Lower lobe of right lung (tissue), 2 donors: Measurements from ENCODE around the gene TEX11. TPM values are rescaled to one million over a fixed set of nuclear protein-coding genes. Genes with fewer than 3 reads are reported as not detected.
"Not testable (repeated sequence)": the region's sequence is repeated elsewhere in the genome, so short reads cannot be mapped to it uniquely, and the experiment has no call there.

ENCODE experiments used
- ATAC-seq, 2 donors: fragments of 200-7000 bp; cut with Tn5 transposase; one replicate each; pipeline ENCODE4 v1.9.1; 2020 to 2022; ENCODE audit warnings: mild to moderate bottlenecking in 2 of 2, moderate library complexity in 2 of 2
- DNase-seq: peaks from one replicate; pipeline ENCODE4 v3.0.0-alpha.2; 2020
- H3K27ac ChIP-seq: fragments of 200-600 bp; one replicate; pipeline ENCODE4 v1.8.0; 2022
- H3K27me3 ChIP-seq: fragments of 200-600 bp; one replicate; pipeline ENCODE4 v1.8.0; 2022; ENCODE audit warnings: low read depth
- H3K36me3 ChIP-seq: fragments of 200-600 bp; one replicate; pipeline ENCODE4 v1.8.0; 2022; ENCODE audit warnings: mild to moderate bottlenecking
- H3K4me1 ChIP-seq: fragments of 200-600 bp; one replicate; pipeline ENCODE4 v1.8.0; 2022
- H3K4me3 ChIP-seq: fragments of 200-600 bp; one replicate; pipeline ENCODE4 v1.8.0; 2022; ENCODE audit warnings: mild to moderate bottlenecking
- H3K9me3 ChIP-seq: fragments of 200-600 bp; one replicate; pipeline ENCODE4 v1.8.0; 2022
- CTCF ChIP-seq: fragments of 200-600 bp; IDR thresholded peaks from one replicate; pipeline ENCODE4 v1.8.0; 2022; ENCODE audit warnings: antibody characterized with exemption, mild to moderate bottlenecking
- intact Hi-C: fragments of 100-400 bp; cut with DNase I; formaldehyde crosslinking; loops from one replicate; pipeline ENCODE4 v1.11.0; 2022
- total RNA-seq: library from RNA; stranded (reverse); fragmentation: NEBNext Ultra II Directional; extraction: Animal tissue kit (Norgen Biotek cat#: 25700); gene quantifications from one replicate; pipeline ENCODE4 v1.2.1, GENCODE V29; 2021
- donor health status: DM: no; HTN: yes; CAD: no; lungs with severe emphysema.

Gene TEX11
- total RNA-seq, 1 donor from 2014 or later: not detected

- no peak for TF ChIP-seq CTCF
- H3K27ac ChIP-seq: no peak overlapping the region
- no peaks in the 10 kb centered on the region for H3K36me3 ChIP-seq
- H3K9me3 ChIP-seq: no peaks in the 10 kb centered on the region
- no peak overlapping the region for H3K4me3 ChIP-seq
- DNase-seq (no peak), ATAC-seq (no peak)
- H3K27me3 ChIP-seq: no peaks in the 10 kb centered on the region
- intact Hi-C loops: no loop called here
- H3K4me1 ChIP-seq: no peaks in the 10 kb centered on the region
These were observed 239.4 kb downstream of the TEX11 start for GRCh38 chrX:70669120-70669519.

- Histone ChIP-seq H3K4me1 (no peaks in the 10 kb centered on the region), H3K27ac (no peak overlapping the region), H3K36me3 (no peaks in the 10 kb centered on the region), H3K27me3 (no peaks in the 10 kb centered on the region), H3K4me3 (no peak overlapping the region), H3K9me3 (no peaks in the 10 kb centered on the region)
- intact Hi-C loops: no loop called here
- ATAC-seq (no peak), DNase-seq (no peak)
- no peak for TF ChIP-seq CTCF
These were observed 243.8 kb downstream of the TEX11 start for GRCh38 chrX:70664726-70665125.

GRCh38 chrX:70661124-70661523, 247.4 kb downstream of the TEX11 start:
- H3K4me3 ChIP-seq, H3K36me3 ChIP-seq, ATAC-seq, DNase-seq, intact Hi-C loops, H3K9me3 ChIP-seq, H3K4me1 ChIP-seq, H3K27me3 ChIP-seq, H3K27ac ChIP-seq: not testable (repeated sequence)

- H3K27ac ChIP-seq, H3K4me3 ChIP-seq, H3K9me3 ChIP-seq, H3K36me3 ChIP-seq, ATAC-seq, DNase-seq, H3K27me3 ChIP-seq, H3K4me1 ChIP-seq, intact Hi-C loops: not testable (repeated sequence)
These were observed 251.0 kb downstream of the TEX11 start for GRCh38 chrX:70657546-70657945.

- Histone ChIP-seq H3K27ac (no peak overlapping the region), H3K36me3 (no peaks in the 10 kb centered on the region), H3K9me3 (no peaks in the 10 kb centered on the region), H3K4me3 (no peak overlapping the region), H3K4me1 (no peaks in the 10 kb centered on the region), H3K27me3 (no peaks in the 10 kb centered on the region)
- DNase-seq (no peak), ATAC-seq (no peak)
- TF ChIP-seq CTCF: no peak
- intact Hi-C loops: no loop called here
These were observed 252.2 kb downstream of the TEX11 start for GRCh38 chrX:70656304-70656703.

- ATAC-seq, DNase-seq, intact Hi-C loops, H3K9me3 ChIP-seq, H3K4me1 ChIP-seq, H3K4me3 ChIP-seq, H3K36me3 ChIP-seq, H3K27me3 ChIP-seq, H3K27ac ChIP-seq: not testable (repeated sequence)
These were observed 260.6 kb downstream of the TEX11 start for GRCh38 chrX:70647910-70648309.

- Histone ChIP-seq H3K9me3 (no peaks in the 10 kb centered on the region), H3K36me3 (no peaks in the 10 kb centered on the region), H3K27me3 (no peaks in the 10 kb centered on the region), H3K4me1 (no peaks in the 10 kb centered on the region), H3K4me3 (no peak overlapping the region), H3K27ac (no peak overlapping the region)
- no peak for TF ChIP-seq CTCF
- ATAC-seq: no peak
- intact Hi-C loops: no loop called here
- no peak for DNase-seq
These were observed 272.3 kb downstream of the TEX11 start for GRCh38 chrX:70636218-70636617.
